Activated T-helper 2 cell treated with anti-CD3 and anti-CD28 coated beads, Interferon-gamma antibody, Interleukin-2, Interleukin-4, amounts not matched to agents 10 μg/mL and 5 μg/mL and 100 μg/mL, durations not matched to agents 14 hours and 24 hours and 36 hours (primary cell): ENCODE measurements around the gene BAG1. TPM values are rescaled to one million over a fixed set of nuclear protein-coding genes. Genes with fewer than 3 reads are reported as not detected.

Experiments
- DNase-seq: peaks from one replicate; pipeline ENCODE4 v3.0.0; 2021; ENCODE audit warnings: low spot score
- H3K27ac Mint-ChIP-seq: one replicate; pipeline ENCODE4 v1.8.0; 2021; ENCODE audit warnings: mixed read lengths
- H3K27me3 Mint-ChIP-seq: one replicate; pipeline ENCODE4 v1.8.0; 2021; ENCODE audit warnings: low read depth, mixed read lengths
- H3K36me3 Mint-ChIP-seq: one replicate; pipeline ENCODE4 v1.8.0; 2021; ENCODE audit warnings: low read depth, mixed read lengths
- H3K4me1 Mint-ChIP-seq: one replicate; pipeline ENCODE4 v1.8.0; 2021; ENCODE audit warnings: low read depth, mixed read lengths
- H3K4me3 Mint-ChIP-seq: one replicate; pipeline ENCODE4 v1.8.0; 2021; ENCODE audit warnings: low read depth, mild to moderate bottlenecking, moderate library complexity, mixed read lengths
- H3K9me3 Mint-ChIP-seq: one replicate; pipeline ENCODE4 v1.8.0; 2021; ENCODE audit warnings: mixed read lengths
- intact Hi-C: fragments of 100-400 bp; cut with micrococcal nuclease; formaldehyde crosslinking; loops from one replicate; pipeline ENCODE4 v1.15.1; 2023
- total RNA-seq: library from RNA; stranded (reverse); gene quantifications from 2 replicates; pipeline ENCODE4 v1.2.3, GENCODE V29; 2022

The BAG1 gene
- 62.0 and 68.9 TPM in 2 replicates for total RNA-seq

- Mint-ChIP-seq H3K27me3 (no peaks in the 10 kb centered on the region), H3K4me3 (peak within 1 kb of the TSS; percentile 98), H3K4me1 (peaks cover 43% of the 10 kb centered on the region), H3K9me3 (no peaks in the 10 kb centered on the region), H3K27ac (peak within 1 kb of the TSS; percentile 96), H3K36me3 (peaks cover 56% of the 10 kb centered on the region)
- intact Hi-C loops, result loop anchor here (1.0 kb wide), 6 partner anchors 26 to 239 kb away; partner anchors contain the start of genes B4GALT1, DNAJA1, NFX1 and SMU1
- DNase-seq, result peak; percentile 100
These were observed at the start of gene BAG1, which contains the start of gene CHMP5 for GRCh38 chr9:33264473-33265177. TSS of gene BAG1 (minus strand) at chr9:33264708. TSS of gene CHMP5 (plus strand) at chr9:33265049. CDS start at chr9:33265079, 30 bp downstream.

GRCh38 chr9:33311953-33312352 lies 47.4 kb upstream of the BAG1 start:
- Mint-ChIP-seq H3K36me3 (peaks cover 69% of the 10 kb centered on the region), H3K4me1 (peaks cover 32% of the 10 kb centered on the region), H3K9me3 (no peaks in the 10 kb centered on the region), H3K27me3 (no peaks in the 10 kb centered on the region), H3K4me3 (no peak overlapping the region), H3K27ac (peak overlapping the region; percentile 71)
- DNase-seq, result no peak
- intact Hi-C loops, result loop anchor here (1.0 kb wide), 1 partner anchor 8 kb away; no protein-coding TSS in a partner anchor

- DNase-seq, result no peak
- Mint-ChIP-seq H3K9me3 (no peaks in the 10 kb centered on the region), H3K36me3 (peaks cover 57% of the 10 kb centered on the region), H3K4me1 (peaks cover 35% of the 10 kb centered on the region), H3K4me3 (no peak overlapping the region), H3K27ac (peak overlapping the region; percentile 71), H3K27me3 (no peaks in the 10 kb centered on the region)
- intact Hi-C loops, result no loop called here
These were observed 46.2 kb upstream of the BAG1 start for GRCh38 chr9:33310748-33311147.

- H3K4me3 Mint-ChIP-seq, result no peak overlapping the region
- H3K4me1 Mint-ChIP-seq, result peaks cover 33% of the 10 kb centered on the region
- H3K27me3 Mint-ChIP-seq, result no peaks in the 10 kb centered on the region
- intact Hi-C loops, result loop anchor here (5.0 kb wide), 1 partner anchor 32 kb away; no protein-coding TSS in a partner anchor
- peaks cover 52% of the 10 kb centered on the region for H3K36me3 Mint-ChIP-seq
- no peaks in the 10 kb centered on the region for H3K9me3 Mint-ChIP-seq
- peak overlapping the region; percentile 6 for H3K27ac Mint-ChIP-seq
- DNase-seq, result no peak
These were observed 45.4 kb upstream of the BAG1 start for GRCh38 chr9:33309903-33310302.

GRCh38 chr9:33307067-33307466 lies 42.6 kb upstream of the BAG1 start:
- intact Hi-C loops, result loop anchor here (5.0 kb wide), 1 partner anchor 35 kb away; no protein-coding TSS in a partner anchor
- Mint-ChIP-seq H3K9me3 (no peaks in the 10 kb centered on the region), H3K4me3 (peak overlapping the region; percentile 53), H3K27ac (peak overlapping the region; percentile 47), H3K36me3 (peaks cover 44% of the 10 kb centered on the region), H3K27me3 (no peaks in the 10 kb centered on the region), H3K4me1 (peaks cover 38% of the 10 kb centered on the region)
- no peak for DNase-seq

- intact Hi-C loops, result loop anchor here (1.0 to 5.0 kb wide), 6 partner anchors 11 to 281 kb away; partner anchors contain the start of genes BAG1, DNAJA1 and NFX1
- Mint-ChIP-seq H3K4me1 (peaks cover 31% of the 10 kb centered on the region), H3K9me3 (no peaks in the 10 kb centered on the region), H3K4me3 (no peak overlapping the region), H3K36me3 (peaks cover 37% of the 10 kb centered on the region), H3K27ac (no peak overlapping the region), H3K27me3 (no peaks in the 10 kb centered on the region)
- DNase-seq, result no peak
These were observed 41.5 kb upstream of the BAG1 start for GRCh38 chr9:33306037-33306436.

- Mint-ChIP-seq H3K9me3 (no peaks in the 10 kb centered on the region), H3K27ac (no peak overlapping the region), H3K27me3 (no peaks in the 10 kb centered on the region), H3K4me3 (no peak overlapping the region), H3K36me3 (peaks cover 35% of the 10 kb centered on the region), H3K4me1 (peaks cover 19% of the 10 kb centered on the region)
- DNase-seq, result no peak
- intact Hi-C loops, result no loop called here
These were observed 39.9 kb upstream of the BAG1 start for GRCh38 chr9:33304362-33304761.

- no peak for DNase-seq
- Mint-ChIP-seq H3K27me3 (no peaks in the 10 kb centered on the region), H3K36me3 (peaks cover 63% of the 10 kb centered on the region), H3K4me3 (no peak overlapping the region), H3K27ac (peak overlapping the region; percentile 32), H3K4me1 (peaks cover 43% of the 10 kb centered on the region), H3K9me3 (no peaks in the 10 kb centered on the region)
- intact Hi-C loops, result no loop called here
These were observed 36.0 kb upstream of the BAG1 start for GRCh38 chr9:33300546-33300945.

- intact Hi-C loops, result loop anchor here (10.0 kb wide), 1 partner anchor 1157 kb away; the partner anchor contains the start of genes DNAI1 and FAM219A
- H3K27ac Mint-ChIP-seq, result peak overlapping the region; percentile 81
- no peaks in the 10 kb centered on the region for H3K27me3 Mint-ChIP-seq
- no peaks in the 10 kb centered on the region for H3K9me3 Mint-ChIP-seq
- peak overlapping the region; percentile 28 for H3K4me3 Mint-ChIP-seq
- peaks cover 61% of the 10 kb centered on the region for H3K4me1 Mint-ChIP-seq
- H3K36me3 Mint-ChIP-seq, result peaks cover 80% of the 10 kb centered on the region
- no peak for DNase-seq
These were observed 32.9 kb upstream of the BAG1 start for GRCh38 chr9:33297432-33297831.

- intact Hi-C loops, result loop anchor here (1.0 to 10.0 kb wide), 3 partner anchors 11 to 1159 kb away; partner anchors contain the start of genes DNAI1 and FAM219A
- Mint-ChIP-seq H3K9me3 (no peaks in the 10 kb centered on the region), H3K4me1 (peaks cover 71% of the 10 kb centered on the region), H3K36me3 (peaks cover 86% of the 10 kb centered on the region), H3K4me3 (peak overlapping the region; percentile 53), H3K27ac (peak overlapping the region; percentile 81), H3K27me3 (no peaks in the 10 kb centered on the region)
- DNase-seq, result no peak
These were observed 31.1 kb upstream of the BAG1 start for GRCh38 chr9:33295571-33295970.

- peak overlapping the region; percentile 60 for H3K4me3 Mint-ChIP-seq
- peaks cover 69% of the 10 kb centered on the region for H3K4me1 Mint-ChIP-seq
- H3K27me3 Mint-ChIP-seq, result peaks cover 2% of the 10 kb centered on the region
- H3K36me3 Mint-ChIP-seq, result peaks cover 87% of the 10 kb centered on the region
- no peaks in the 10 kb centered on the region for H3K9me3 Mint-ChIP-seq
- intact Hi-C loops, result loop anchor here (1.0 to 10.0 kb wide), 4 partner anchors 11 to 1160 kb away; partner anchors contain the start of genes DNAI1, FAM219A and NOL6
- peak overlapping the region; percentile 92 for H3K27ac Mint-ChIP-seq
- no peak for DNase-seq
These were observed 30.3 kb upstream of the BAG1 start for GRCh38 chr9:33294670-33295432.

- Mint-ChIP-seq H3K4me1 (peaks cover 65% of the 10 kb centered on the region), H3K4me3 (no peak overlapping the region), H3K27ac (peak overlapping the region; percentile 100), H3K9me3 (no peaks in the 10 kb centered on the region), H3K36me3 (peaks cover 76% of the 10 kb centered on the region), H3K27me3 (peaks cover 2% of the 10 kb centered on the region)
- DNase-seq, result no peak
- intact Hi-C loops, result loop anchor here (5.0 to 10.0 kb wide), 2 partner anchors 179 to 1161 kb away; partner anchors contain the start of genes DNAI1, FAM219A and NOL6
These were observed 29.3 kb upstream of the BAG1 start for GRCh38 chr9:33293782-33294181.
